ENCODE measurements around the gene SIRPG.

Gene SIRPG

DNA sequence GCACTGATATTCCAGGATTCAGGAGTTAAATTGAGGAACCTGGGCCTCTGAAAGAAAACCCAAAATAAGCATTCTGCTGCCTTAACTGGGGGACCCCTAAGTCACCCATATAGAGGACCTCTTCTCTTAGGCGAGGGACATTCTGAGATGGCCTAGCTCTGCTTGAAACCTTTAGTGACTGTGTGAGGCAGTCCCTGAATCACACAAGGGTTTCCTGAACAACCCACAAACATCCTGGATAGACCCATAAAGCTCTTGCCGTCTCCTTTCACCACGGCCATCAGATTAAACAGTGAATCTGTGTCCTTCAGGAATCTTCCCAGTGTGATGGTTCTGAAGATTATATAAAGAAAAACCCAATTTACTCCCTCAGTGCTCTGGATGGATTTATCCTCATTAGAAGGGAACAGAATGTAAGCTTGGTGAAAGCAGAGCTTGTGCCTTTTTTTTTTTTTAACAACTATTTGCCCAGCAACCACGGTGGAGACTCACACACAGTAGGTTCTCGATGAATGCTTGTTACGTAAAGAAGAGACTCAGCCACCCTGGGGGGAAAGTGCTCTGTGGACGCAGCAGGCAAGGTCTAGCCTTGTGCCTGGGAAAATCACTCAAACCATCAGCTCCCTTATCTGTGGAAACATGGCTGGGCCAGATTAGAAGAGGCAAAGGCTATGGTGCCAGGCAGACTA is 39.1 kb upstream of the SIRPG start:
- DNase-seq (ENCODE audit: low spot score), result no peak
- ChIA-PET CTCF (interaction anchor here (0.5 kb wide), 1 partner anchor 148 kb away, joined by 3 read pairs; no protein-coding TSS in a partner anchor), POLR2A (ENCODE audit: low non-redundant PET) (no interaction called here)
- TF ChIP-seq, protein P1, sequence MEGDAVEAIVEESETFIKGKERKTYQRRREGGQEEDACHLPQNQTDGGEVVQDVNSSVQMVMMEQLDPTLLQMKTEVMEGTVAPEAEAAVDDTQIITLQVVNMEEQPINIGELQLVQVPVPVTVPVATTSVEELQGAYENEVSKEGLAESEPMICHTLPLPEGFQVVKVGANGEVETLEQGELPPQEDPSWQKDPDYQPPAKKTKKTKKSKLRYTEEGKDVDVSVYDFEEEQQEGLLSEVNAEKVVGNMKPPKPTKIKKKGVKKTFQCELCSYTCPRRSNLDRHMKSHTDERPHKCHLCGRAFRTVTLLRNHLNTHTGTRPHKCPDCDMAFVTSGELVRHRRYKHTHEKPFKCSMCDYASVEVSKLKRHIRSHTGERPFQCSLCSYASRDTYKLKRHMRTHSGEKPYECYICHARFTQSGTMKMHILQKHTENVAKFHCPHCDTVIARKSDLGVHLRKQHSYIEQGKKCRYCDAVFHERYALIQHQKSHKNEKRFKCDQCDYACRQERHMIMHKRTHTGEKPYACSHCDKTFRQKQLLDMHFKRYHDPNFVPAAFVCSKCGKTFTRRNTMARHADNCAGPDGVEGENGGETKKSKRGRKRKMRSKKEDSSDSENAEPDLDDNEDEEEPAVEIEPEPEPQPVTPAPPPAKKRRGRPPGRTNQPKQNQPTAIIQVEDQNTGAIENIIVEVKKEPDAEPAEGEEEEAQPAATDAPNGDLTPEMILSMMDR (conservative IDR thresholded peaks at IDR 0.05; ENCODE audit: low read depth), result no peak
- H3K27ac ChIP-seq, result no peak overlapping the region

DNA sequence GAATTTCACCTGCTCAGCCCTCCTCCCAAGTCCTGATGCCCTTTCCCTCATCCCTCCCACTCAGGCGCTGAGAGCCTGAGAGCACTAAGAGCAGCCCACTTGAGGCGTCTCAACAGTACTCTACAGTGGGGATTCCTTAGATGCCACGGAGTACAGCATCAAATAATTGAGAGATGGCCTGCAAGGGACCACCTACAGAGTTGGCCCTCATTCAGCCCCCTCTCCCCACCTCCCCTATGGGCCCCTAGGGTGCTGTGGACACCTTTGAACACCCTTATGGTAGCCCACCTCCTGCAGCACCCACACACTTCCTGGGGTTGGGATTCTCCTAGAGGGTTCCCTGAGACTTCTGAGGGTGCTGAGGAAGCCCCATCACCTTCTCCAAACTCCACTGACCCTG is 37.1 kb upstream of the SIRPG start:
- TF ChIP-seq, protein P1 (conservative IDR thresholded peaks at IDR 0.05; ENCODE audit: low read depth), result no peak
- CTCF ChIA-PET, result no interaction called here

DNA sequence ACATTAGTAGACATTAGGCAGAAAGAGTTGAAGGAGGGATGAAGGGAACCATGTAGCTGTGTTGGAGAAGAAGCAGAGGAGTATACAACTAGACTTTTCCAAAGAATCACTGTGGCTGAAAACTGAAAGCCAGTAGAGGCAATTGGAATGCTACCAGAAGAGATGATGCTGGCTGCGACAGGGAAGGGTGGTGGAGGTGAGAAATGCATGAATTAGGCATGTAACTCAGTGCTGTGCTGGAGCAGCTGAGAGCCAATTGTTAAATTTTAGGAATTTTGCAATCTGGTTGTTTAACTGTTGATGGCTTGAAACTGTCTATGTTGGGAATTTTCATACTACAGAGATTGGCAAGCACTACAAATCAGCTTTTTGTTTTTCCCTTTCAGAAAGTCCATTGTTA is 35.8 kb upstream of the SIRPG start:
- ChIA-PET POLR2A (ENCODE audit: low non-redundant PET) (no interaction called here), CTCF (no interaction called here)
- no peak overlapping the region for H3K27ac ChIP-seq
- TF ChIP-seq, protein P1 (conservative IDR thresholded peaks at IDR 0.05; ENCODE audit: low read depth), result no peak
- no peak for DNase-seq (ENCODE audit: low spot score)

More for the DNA sequence above, 37.1 kb upstream of the SIRPG start:
- H3K27ac ChIP-seq, result no peak overlapping the region
- DNase-seq (ENCODE audit: low spot score), result no peak
- POLR2A ChIA-PET (ENCODE audit: low non-redundant PET), result no interaction called here

GRCh38 chr20:1689721-1690120 is 32.1 kb upstream of the SIRPG start:
- POLR2A ChIA-PET (ENCODE audit: low non-redundant PET), result no interaction called here
- DNase-seq (ENCODE audit: low spot score), result no peak
- CTCF ChIA-PET, result interaction anchor here (0.7 kb wide), 1 partner anchor 704 kb away, joined by 4 read pairs; no protein-coding TSS in a partner anchor
- TF ChIP-seq, protein P1 (conservative IDR thresholded peaks at IDR 0.05; ENCODE audit: low read depth), result no peak
- H3K27ac ChIP-seq, result no peak overlapping the region

DNA sequence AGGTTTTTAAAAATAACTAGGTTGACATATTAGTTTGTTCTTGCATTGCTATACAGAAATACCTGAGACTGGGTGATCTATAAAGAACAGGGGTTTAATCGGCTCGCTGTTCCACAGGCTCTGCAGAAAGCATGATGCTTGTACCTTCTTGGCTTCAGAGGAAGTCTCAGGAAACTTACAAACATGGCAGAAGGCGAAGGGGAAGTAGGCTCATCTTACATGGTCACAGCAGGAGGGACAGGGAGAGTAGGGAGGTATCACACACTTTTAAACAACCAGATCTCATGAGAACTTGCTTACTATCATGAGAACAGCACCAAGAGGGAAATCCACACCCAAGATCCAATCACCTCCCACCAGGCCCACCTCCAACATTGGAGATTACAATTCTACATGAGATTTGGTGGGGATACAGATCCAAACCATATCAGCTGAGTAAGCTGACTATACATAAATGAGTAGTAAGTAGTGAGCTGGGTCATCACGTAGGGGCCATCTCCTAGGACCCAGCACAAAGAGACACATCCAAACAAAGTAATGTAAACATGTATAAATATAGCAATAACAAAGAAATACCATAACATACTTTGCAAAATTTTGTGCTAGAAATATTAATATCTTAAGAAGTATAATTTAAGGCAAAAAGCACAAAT is 31.4 kb upstream of the SIRPG start:
- H3K27ac ChIP-seq, result no peak overlapping the region
- no peak for DNase-seq (ENCODE audit: low spot score)
- CTCF ChIA-PET, result no interaction called here
- POLR2A ChIA-PET (ENCODE audit: low non-redundant PET), result no interaction called here
- TF ChIP-seq, protein P1 (conservative IDR thresholded peaks at IDR 0.05; ENCODE audit: low read depth), result no peak

DNA sequence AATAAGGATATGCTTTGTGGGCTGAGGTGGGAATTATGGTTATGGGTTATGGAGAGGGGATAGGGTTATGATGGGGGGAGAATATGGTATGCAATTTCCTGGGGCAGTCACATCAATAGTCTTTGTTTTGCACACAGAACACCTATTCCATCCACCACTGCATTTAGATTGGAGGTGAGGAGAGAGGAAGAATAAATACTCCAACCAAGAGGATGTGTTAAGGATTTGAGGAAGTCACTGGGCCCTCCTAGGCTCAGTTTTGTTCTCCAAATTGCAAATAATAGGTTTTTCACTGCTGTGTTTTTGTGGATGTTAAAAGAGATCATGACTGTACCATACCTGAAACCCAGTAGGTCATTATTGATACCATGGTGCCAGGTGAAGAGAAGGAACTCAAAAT is 29.5 kb upstream of the SIRPG start:
- ChIA-PET CTCF (no interaction called here), POLR2A (ENCODE audit: low non-redundant PET) (no interaction called here)
- no peak for DNase-seq (ENCODE audit: low spot score)
- no peak overlapping the region for H3K27ac ChIP-seq
- TF ChIP-seq, protein P1 (conservative IDR thresholded peaks at IDR 0.05; ENCODE audit: low read depth), result no peak
